Stimulated activated CD4-positive, alpha-beta T cell treated with anti-CD3 and anti-CD28 coated beads, Interleukin-15, amount 100 ng/mL, for 1 hour (primary cell): ENCODE data around the gene PPIF.

ENCODE experiments used
- DNase-seq, 2 donors: peaks; one replicate each; pipeline ENCODE4 v3.0.0-alpha.2; 2020; ENCODE audit warnings: low read depth in 1 of 2, low spot score in 1 of 2

PPIF gene

GRCh38 chr10:79347894-79348639 lies 798 bp downstream of the PPIF start:
- peak; percentile 46 to 64 for DNase-seq

- DNase-seq = no peak
Observed at GRCh38 chr10:79348640-79348988, 1.3 kb downstream of the PPIF start.

DNA sequence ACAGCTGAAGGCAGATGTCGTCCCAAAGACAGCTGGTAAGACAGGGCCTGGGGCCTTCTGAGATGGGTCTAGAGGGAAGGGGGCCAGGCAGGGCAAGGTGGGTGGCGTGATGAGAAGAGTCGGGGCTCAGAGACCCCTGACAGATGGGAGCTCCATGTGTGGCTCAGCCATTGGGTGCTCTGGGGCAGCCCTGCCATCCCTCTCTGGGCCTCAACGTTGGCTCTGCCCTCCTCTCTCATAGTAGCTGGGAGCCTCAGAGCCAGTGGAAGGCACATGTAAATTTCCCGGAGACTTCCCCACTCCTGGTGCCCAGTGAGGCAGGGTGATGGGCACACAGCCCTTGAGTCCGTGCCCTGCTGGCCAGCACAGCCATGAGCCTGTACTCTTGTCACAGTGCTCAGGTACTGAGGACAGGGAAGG lies 1.8 kb downstream of the PPIF start:
- no peak for DNase-seq

GRCh38 chr10:79349766-79350406 lies 2.6 kb downstream of the PPIF start:
- no peak for DNase-seq

GRCh38 chr10:79350407-79351154 lies 3.3 kb downstream of the PPIF start:
- DNase-seq = no peak

GRCh38 chr10:79351332-79351731 lies 4.1 kb downstream of the PPIF start:
- DNase-seq = no peak

DNA sequence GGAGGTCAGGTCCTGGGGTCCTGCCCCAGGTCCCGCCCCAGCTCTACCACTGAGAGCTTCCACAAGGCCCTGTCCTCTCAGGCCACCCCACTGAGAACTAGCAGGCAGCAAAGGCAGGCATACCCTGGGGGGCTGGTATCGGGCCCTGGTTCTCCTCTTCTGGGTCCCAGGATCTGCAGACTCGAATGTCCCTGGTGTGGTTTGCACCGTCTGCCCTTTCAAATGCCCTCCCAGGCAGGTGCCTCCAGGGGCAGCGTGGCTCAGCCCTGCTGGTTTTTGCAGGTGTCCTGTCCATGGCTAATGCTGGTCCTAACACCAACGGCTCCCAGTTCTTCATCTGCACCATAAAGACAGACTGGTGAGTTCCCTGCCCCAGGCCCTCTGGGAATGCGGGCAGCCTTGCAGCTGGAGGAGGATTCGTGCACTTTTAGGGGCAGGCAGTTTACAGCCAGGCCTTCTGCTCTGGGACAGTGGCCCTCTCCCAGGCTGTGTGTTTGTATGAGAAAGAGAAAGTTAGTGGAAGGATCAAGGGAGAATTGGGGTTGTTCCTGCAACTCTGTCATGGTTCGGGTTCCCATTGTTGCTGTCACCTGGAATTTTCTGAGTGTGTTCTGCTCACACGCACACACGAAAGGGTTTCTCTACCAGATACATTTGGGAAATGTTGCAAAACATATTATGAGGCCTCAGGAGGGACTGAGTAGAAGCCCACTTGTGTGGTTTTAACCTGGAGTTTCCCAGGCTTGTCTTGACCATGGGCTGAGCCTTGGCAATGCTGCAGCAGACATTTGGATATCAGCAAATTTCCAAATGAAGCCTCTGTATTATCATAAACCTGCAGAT lies 5.0 kb downstream of the PPIF start:
- no peak for DNase-seq

DNA sequence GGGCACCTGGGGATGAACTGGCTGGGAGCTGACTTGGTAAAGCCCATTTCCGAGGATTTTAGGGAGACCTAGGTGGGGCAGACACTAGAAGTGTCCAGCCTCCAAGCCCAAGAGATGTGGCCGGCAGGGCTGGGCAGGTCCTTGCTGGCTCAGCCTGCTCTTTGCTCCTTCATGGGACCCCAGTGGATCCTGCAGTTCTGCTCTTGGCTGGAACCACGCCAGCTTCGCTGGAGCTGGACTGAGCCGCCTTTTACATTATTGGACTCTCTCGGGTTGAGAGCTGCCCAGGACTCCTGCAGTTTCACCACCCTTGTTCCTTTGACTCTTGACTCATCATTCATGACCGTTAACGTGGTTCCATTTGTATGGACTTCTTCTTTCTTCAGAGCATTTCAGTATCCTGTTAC lies 5.7 kb downstream of the PPIF start:
- no peak for DNase-seq

DNA sequence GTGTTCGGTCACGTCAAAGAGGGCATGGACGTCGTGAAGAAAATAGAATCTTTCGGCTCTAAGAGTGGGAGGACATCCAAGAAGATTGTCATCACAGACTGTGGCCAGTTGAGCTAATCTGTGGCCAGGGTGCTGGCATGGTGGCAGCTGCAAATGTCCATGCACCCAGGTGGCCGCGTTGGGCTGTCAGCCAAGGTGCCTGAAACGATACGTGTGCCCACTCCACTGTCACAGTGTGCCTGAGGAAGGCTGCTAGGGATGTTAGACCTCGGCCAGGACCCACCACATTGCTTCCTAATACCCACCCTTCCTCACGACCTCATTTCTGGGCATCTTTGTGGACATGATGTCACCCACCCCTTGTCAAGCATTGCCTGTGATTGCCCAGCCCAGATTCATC lies 6.5 kb downstream of the PPIF start:
- DNase-seq = no peak

- DNase-seq = no peak
Observed at GRCh38 chr10:79354141-79354540, 6.9 kb downstream of the PPIF start.

GRCh38 chr10:79354615-79355014 lies 7.3 kb downstream of the PPIF start:
- DNase-seq = no peak

- no peak for DNase-seq
Observed at GRCh38 chr10:79355420-79356017, 8.2 kb downstream of the PPIF start.

DNA sequence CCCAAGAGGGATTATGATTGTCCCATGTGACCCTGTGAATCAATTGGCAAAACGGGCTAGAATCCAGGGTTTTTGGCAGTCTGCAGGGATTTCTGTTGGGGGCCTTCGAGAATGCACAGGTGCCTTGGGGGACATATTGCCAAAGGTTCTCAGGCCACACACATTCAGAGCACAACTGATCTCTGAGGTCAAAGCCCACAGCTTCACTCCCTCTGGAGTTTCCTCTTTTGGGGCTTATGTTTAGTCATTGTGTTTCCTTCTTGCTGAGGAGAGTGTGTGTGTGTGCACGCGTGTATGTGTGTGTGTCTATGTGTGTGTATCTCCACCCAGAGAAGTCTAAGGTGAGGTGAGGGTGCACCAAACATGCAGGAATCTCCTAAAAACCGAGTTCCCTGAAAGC lies 8.8 kb downstream of the PPIF start:
- no peak for DNase-seq

DNA sequence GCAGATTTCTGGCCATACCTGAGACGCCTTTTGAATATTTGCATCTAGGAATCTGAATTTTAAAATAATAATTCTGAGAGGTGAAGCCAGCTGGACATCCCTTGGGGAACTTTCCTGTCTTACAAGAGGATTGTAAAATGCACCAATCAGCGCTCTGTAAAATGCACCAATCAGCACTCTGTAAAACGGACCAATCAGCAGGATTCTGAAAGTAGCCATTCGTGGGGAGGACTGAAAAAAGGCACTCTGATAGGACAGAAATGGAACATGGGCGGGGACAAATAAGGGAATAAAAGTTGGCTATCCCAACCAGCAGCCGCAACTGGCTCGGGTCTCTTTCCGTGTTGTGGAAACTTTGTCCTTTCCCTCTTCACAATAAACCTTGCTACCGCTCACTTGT lies 9.9 kb downstream of the PPIF start:
- DNase-seq = no peak

- no peak for DNase-seq
Observed at GRCh38 chr10:79358811-79359210, 11.5 kb downstream of the PPIF start.

- DNase-seq = no peak
Observed at GRCh38 chr10:79359816-79360498, 12.7 kb downstream of the PPIF start.

DNA sequence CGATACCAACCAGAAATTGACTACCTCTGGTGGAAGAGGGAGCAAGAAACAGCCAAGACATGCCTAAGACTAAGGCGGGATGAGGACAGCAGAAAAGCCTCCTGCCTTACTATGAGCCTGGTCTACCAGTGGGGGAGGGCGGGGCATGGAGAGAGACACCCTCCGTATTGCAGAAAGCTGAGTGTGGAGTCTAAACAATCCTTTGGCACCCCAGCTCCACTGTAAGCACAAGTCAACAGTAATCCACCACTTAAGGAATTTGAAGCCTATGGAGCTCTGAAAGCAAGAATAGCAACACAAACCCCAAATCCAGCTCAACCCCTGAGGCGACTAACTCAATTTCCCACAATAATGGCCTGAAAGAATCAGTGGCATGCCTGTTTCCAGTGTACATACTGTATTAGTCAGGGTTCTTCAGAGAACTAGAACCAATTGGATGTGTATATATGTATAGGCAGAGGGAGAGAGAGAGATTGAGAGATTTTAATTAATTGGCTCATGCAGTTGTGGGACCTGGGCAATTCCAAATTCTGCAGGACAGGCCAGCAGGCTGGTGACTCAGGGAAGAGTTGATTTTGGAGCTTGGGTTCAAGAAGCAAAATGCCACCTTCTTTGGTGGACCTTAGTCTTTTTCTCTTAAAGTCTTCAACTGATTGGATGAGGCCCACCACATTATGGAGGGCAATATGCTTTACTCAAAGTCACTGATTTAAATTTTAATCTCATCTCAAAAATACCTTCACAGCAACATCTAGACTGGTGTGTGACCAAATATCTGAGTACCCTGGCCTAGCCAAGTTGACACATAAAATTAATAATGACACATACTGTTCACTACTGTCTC lies 13.5 kb downstream of the PPIF start:
- DNase-seq = no peak

GRCh38 chr10:79361726-79362397 lies 14.6 kb downstream of the PPIF start:
- DNase-seq = no peak
